GM10248 (cell line): ENCODE results near the gene RASSF8.

Experiments used
- CTCF ChIA-PET: fragments of 300-600 bp; sonication (Branson Sonifier 250); formaldehyde crosslinking; extraction: SDS; loops from one replicate; lab custom pipeline; 2021; ENCODE audit warnings: antibody characterized with exemption; lab: Yijun Ruan, JAX
- POLR2A ChIA-PET: fragments of 350-650 bp; sonication (Branson Sonifier 250); formaldehyde crosslinking; extraction: SDS; loops from one replicate; lab custom pipeline; 2020; ENCODE audit warnings: antibody characterized with exemption; lab: Yijun Ruan, JAX
- DNase-seq: peaks from one replicate; pipeline ENCODE4 v3.0.0; 2012; ENCODE audit errors: extremely low spot score
- TF ChIP-seq, protein P1 (sequence below): IDR thresholded peaks from 2 replicates; pipeline ENCODE4 v1.5.1; 2012; ENCODE audit warnings: mild to moderate bottlenecking, low read depth; ENCODE audit errors: extremely low read depth, missing control alignments, control extremely low read depth

RASSF8 gene

DNA sequence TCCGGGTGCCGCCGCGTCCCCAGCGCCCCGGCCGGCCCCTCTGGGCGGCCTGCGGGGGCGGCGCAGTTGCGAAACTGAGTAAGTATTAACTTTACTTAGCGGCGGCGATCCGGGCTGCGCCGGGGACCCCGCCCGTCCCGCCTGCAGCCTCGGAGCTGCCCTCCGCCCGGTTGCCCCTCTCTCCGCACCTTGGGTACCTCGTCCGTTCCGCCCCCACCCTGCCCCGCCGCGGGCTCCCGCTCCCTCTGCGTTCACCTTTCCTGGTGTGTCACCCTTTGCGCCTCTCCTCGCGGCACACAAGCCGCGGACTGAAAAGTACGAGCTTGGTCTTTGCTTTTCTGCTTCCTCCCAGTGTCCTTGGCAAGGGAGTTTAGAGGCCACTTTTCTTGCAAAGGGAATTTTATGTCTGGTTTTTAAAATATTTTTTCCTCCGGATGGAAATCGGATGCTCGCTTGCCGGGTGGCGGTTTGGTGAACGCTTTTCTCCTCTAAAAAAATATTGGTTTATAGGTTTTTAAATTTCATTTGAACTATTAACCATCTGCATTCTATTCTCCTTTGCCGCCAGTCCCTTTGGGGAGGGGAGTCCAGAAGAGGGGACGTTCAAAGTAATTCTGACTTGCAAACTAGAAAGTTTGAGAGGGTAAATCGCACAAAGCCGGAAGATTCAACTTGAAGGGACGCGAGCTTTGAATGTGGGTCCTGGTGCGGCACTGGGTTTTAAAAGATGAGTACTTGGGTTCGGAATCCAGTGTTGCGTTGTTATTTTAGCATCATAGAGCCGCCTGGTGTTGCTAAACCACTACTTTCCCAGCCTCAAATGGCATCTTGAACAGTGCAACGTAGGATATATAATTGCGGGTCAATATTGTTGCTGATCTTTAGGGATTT, 834 bp downstream of the RASSF8 start:
- CTCF ChIA-PET: interaction anchor here (1.4 kb wide), 1 partner anchor 19 kb away, joined by 3 read pairs; no protein-coding TSS in a partner anchor
- peak; percentile 40 for DNase-seq
- TF ChIP-seq, protein P1, sequence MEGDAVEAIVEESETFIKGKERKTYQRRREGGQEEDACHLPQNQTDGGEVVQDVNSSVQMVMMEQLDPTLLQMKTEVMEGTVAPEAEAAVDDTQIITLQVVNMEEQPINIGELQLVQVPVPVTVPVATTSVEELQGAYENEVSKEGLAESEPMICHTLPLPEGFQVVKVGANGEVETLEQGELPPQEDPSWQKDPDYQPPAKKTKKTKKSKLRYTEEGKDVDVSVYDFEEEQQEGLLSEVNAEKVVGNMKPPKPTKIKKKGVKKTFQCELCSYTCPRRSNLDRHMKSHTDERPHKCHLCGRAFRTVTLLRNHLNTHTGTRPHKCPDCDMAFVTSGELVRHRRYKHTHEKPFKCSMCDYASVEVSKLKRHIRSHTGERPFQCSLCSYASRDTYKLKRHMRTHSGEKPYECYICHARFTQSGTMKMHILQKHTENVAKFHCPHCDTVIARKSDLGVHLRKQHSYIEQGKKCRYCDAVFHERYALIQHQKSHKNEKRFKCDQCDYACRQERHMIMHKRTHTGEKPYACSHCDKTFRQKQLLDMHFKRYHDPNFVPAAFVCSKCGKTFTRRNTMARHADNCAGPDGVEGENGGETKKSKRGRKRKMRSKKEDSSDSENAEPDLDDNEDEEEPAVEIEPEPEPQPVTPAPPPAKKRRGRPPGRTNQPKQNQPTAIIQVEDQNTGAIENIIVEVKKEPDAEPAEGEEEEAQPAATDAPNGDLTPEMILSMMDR: no peak
- POLR2A ChIA-PET: no interaction called here

DNA sequence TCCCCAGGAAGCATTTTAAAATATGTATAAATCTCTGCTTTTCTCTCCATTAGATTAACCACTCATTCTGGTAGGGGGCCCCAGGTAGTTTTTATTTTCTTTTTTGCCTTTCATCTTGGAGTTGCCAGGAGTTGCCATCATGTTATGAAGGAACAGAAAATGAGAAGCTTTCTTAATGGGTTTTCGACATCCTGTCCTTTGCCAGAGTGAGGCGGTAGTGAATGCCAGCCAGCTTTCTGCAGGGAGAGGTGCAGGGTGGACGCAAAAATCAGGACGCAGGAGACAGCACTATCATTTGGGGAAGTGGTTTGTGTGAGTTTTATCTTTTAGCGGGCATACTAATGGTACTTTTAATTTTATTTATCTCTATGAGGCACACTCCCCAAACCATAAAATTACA, 1.7 kb downstream of the RASSF8 start:
- DNase-seq: no peak
- ChIA-PET CTCF (interaction anchor here (1.4 kb wide), 1 partner anchor 18 kb away, joined by 3 read pairs; no protein-coding TSS in a partner anchor), POLR2A (no interaction called here)
- TF ChIP-seq, protein P1: no peak

- ChIA-PET POLR2A (no interaction called here), CTCF (interaction anchor here (1.0 kb wide), 1 partner anchor 15 kb away, joined by 3 read pairs; no protein-coding TSS in a partner anchor)
- DNase-seq: no peak
- TF ChIP-seq, protein P1: no peak
Observed at GRCh38 chr12:25960961-25961360, 2.5 kb downstream of the RASSF8 start.

DNA sequence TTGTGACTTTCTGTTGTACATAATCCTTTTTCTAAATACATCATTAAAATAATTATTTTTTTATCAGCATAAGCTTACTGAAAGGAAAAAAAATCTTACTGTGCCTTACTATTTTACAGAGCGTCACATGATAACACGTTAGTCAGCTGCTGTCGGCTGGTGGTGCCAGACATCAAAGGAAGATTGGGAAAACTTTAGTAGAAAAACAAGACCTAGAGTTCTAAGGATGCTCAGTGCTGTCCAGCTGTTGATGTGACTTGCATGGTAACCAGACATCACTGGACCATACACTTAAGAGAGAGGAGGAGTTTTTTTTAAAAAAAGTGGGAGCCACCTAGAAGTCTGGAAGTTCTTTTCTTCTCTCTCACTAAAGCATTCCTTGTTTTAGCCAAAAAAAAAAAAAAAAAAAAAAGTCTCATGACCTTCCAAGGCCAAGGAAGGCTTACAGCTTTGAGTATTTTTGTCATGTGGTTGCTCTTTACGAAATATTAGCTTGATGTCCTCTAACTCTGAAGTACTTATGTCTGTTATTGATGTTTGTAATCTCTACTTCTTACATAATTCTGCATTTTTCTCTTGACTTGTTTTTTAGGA, 4.5 kb downstream of the RASSF8 start:
- ChIA-PET POLR2A (no interaction called here), CTCF (interaction anchor here (1.5 to 2.3 kb wide), 2 partner anchors 8 to 10 kb away, joined by 5 to 6 read pairs; no protein-coding TSS in a partner anchor)
- TF ChIP-seq, protein P1: no peak
- DNase-seq: no peak

GRCh38 chr12:25965682-25966081, 7.2 kb downstream of the RASSF8 start:
- TF ChIP-seq, protein P1: no peak
- no peak for DNase-seq
- CTCF ChIA-PET: no interaction called here
- POLR2A ChIA-PET: no interaction called here

DNA sequence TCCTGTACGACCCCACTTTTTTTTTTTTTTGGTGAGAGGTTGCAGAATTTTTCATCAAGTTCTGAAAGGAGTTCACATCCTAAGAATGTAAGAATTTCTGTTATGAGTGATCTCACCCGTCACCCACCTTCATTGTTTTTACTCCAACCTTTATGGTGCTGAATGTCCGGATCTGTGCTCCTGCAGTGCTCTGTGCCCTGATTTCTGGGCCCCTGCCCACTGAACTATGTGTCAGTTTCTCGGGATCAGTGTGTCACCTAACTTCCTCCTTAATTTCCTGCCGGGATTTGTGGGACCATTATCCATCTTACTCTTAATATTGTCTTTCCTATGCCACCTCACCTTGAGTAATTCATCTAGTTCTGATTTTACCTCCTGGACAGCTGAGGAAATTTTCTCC, 11.6 kb downstream of the RASSF8 start:
- ChIA-PET POLR2A (no interaction called here), CTCF (no interaction called here)
- no peak for DNase-seq
- TF ChIP-seq, protein P1: no peak
